Measurements from ENCODE around the gene AQP3. TPM values are rescaled to one million over a fixed set of nuclear protein-coding genes. Genes with fewer than 3 reads are reported as not detected.
A peak's percentile ranks its signal among the peaks of the same experiment; 100 is the strongest.
"Not testable (repeated sequence)": the region's sequence is repeated elsewhere in the genome, so short reads cannot be mapped to it uniquely, and the experiment has no call there.

The AQP3 gene
- total RNA-seq (100 to 1,000 TPM in 1 of 2 experiments, 10 to 100 TPM in 1; 99.8 to 106 TPM), total RNA-seq (2.1 to 250 (median 94.1) reads per million in 172 experiments)
- 186 TPM for polyA plus RNA-seq (2013, experiment 1 of 2)
- 179 TPM for polyA plus RNA-seq (2013, experiment 2 of 2)

GRCh38 chr9:33446946-33447798, at the start of gene AQP3:
TSS of gene AQP3 (minus strand) at chr9:33447593. CDS start at chr9:33447530, 63 bp downstream.
- peaks cover 52% of the 10 kb centered on the region for H3K4me1 Mint-ChIP-seq (ENCODE audit: low read depth)
- no peaks in the 10 kb centered on the region for H3K9me3 Mint-ChIP-seq
- H3K27ac ChIP-seq (ENCODE audit: low read depth in 1 of 2, low read length in 2 of 2) = peak within 1 kb of the TSS; percentile 83 to 91
- TF ChIP-seq, protein P1, sequence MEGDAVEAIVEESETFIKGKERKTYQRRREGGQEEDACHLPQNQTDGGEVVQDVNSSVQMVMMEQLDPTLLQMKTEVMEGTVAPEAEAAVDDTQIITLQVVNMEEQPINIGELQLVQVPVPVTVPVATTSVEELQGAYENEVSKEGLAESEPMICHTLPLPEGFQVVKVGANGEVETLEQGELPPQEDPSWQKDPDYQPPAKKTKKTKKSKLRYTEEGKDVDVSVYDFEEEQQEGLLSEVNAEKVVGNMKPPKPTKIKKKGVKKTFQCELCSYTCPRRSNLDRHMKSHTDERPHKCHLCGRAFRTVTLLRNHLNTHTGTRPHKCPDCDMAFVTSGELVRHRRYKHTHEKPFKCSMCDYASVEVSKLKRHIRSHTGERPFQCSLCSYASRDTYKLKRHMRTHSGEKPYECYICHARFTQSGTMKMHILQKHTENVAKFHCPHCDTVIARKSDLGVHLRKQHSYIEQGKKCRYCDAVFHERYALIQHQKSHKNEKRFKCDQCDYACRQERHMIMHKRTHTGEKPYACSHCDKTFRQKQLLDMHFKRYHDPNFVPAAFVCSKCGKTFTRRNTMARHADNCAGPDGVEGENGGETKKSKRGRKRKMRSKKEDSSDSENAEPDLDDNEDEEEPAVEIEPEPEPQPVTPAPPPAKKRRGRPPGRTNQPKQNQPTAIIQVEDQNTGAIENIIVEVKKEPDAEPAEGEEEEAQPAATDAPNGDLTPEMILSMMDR (IDR thresholded peaks at IDR 0.05) = peak; percentile 53
- H3K36me3 Mint-ChIP-seq (ENCODE audit: low read depth) = peaks cover 52% of the 10 kb centered on the region
- H3K27ac Mint-ChIP-seq = peak within 1 kb of the TSS; percentile 99
- no peaks in the 10 kb centered on the region for H3K27me3 ChIP-seq (ENCODE audit: control insufficient read depth in 1 of 2, insufficient read depth in 2 of 2, low read length in 2 of 2)
- H3K4me3 ChIP-seq (ENCODE audit: low read length) = peak within 1 kb of the TSS; percentile 90
- H3K9me3 ChIP-seq (ENCODE audit: control insufficient read depth in 1 of 2, insufficient read depth in 1 of 2, low read length in 2 of 2) = no peaks in the 10 kb centered on the region
- H3K4me3 Mint-ChIP-seq = peak within 1 kb of the TSS; percentile 97
- H3K4me1 ChIP-seq (ENCODE audit: insufficient read depth, low read length) = peaks cover 69% of the 10 kb centered on the region
- CTCF ChIA-PET = interaction anchor here (1.0 to 4.3 kb wide), 9 partner anchors 9 to 72 kb away, joined by 3 to 40 read pairs (median 6); partner anchors contain the start of gene NOL6
- no peaks in the 10 kb centered on the region for H3K27me3 Mint-ChIP-seq
- ATAC-seq (ENCODE audit: poor library complexity) (peak; percentile 51), DNase-seq (peak; percentile 63 to 89 (median 75))
- POLR2A ChIA-PET = interaction anchor here (0.8 to 8.1 kb wide), 14 partner anchors 9 to 183 kb away, joined by 3 to 98 read pairs (median 14); partner anchors contain the start of genes BAG1, CHMP5, NFX1 and NOL6
- H3K36me3 ChIP-seq (ENCODE audit: insufficient read depth, low read length) = peaks cover 33% of the 10 kb centered on the region
- intact Hi-C loops (cut with DNase I, micrococcal nuclease) = loop anchor here (1.0 to 2.0 kb wide), 5 partner anchors 11 to 157 kb away; partner anchors contain the start of gene NFX1 (in 1 of the 2)

DNA sequence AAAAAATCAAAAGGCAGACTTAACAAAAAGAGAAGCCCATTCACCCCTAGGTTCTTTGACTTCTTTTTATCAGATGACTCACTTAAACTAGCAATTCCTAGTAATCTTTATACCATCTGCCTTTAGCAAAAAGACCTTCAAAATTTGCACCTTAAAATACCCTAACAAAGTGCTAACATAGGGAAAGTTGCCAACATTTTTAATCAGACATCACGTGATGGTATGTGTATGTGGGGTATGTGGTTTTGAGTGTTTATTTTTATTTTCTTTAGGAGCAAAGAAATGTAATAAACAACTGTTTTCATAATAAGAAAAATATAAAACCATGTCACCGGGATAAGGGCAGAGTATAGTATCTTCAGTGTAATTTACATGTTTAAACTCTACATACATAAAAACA, 46.4 kb upstream of the AQP3 start:
- CTCF ChIA-PET; POLR2A ChIA-PET; H3K36me3 ChIP-seq (ENCODE audit: insufficient read depth, low read length); H3K36me3 Mint-ChIP-seq (ENCODE audit: low read depth); ATAC-seq (ENCODE audit: poor library complexity); H3K4me1 ChIP-seq (ENCODE audit: insufficient read depth, low read length); H3K9me3 ChIP-seq (ENCODE audit: control insufficient read depth in 1 of 2, insufficient read depth in 1 of 2, low read length in 2 of 2); intact Hi-C loops (cut with DNase I, micrococcal nuclease); H3K4me3 ChIP-seq (ENCODE audit: low read length); H3K4me1 Mint-ChIP-seq (ENCODE audit: low read depth); H3K27me3 ChIP-seq (ENCODE audit: control insufficient read depth in 1 of 2, insufficient read depth in 2 of 2, low read length in 2 of 2); DNase-seq; H3K4me3 Mint-ChIP-seq; H3K9me3 Mint-ChIP-seq; H3K27me3 Mint-ChIP-seq; H3K27ac Mint-ChIP-seq; H3K27ac ChIP-seq (ENCODE audit: low read depth in 1 of 2, low read length in 2 of 2): not testable (repeated sequence)

DNA sequence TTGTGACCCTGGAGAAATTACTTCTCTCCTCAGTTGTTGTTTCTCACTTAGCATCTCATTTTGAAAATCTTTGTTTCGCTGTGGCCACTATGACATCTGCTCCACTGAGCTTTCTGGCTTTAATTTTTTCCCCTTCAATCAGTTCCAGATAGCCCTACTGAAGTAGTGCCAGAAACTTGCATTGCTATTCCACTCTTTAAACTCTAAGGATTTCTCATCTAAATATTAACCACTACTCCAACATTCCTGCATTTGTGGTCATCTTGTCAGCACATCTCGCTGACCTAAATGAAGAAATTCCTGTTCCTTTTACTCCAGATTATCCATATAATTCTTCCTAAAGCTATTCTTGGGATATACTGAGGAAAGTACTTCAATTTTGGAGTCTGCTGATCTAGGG, 41.7 kb upstream of the AQP3 start:
- H3K4me1 ChIP-seq (ENCODE audit: insufficient read depth, low read length) = no peaks in the 10 kb centered on the region
- no peak overlapping the region for H3K27ac ChIP-seq (ENCODE audit: low read depth in 1 of 2, low read length in 2 of 2)
- Mint-ChIP-seq H3K27me3 (peaks cover 6% of the 10 kb centered on the region), H3K36me3 (ENCODE audit: low read depth) (no peaks in the 10 kb centered on the region), H3K9me3 (no peaks in the 10 kb centered on the region), H3K4me3 (no peak overlapping the region), H3K4me1 (ENCODE audit: low read depth) (no peaks in the 10 kb centered on the region), H3K27ac (no peak overlapping the region)
- ChIA-PET CTCF (no interaction called here), POLR2A (no interaction called here)
- no peaks in the 10 kb centered on the region for H3K36me3 ChIP-seq (ENCODE audit: insufficient read depth, low read length)
- intact Hi-C loops (cut with DNase I, micrococcal nuclease) = no loop called here
- TF ChIP-seq, protein P1 (IDR thresholded peaks at IDR 0.05) = no peak
- H3K27me3 ChIP-seq (ENCODE audit: control insufficient read depth in 1 of 2, insufficient read depth in 2 of 2, low read length in 2 of 2) = no peaks in the 10 kb centered on the region
- H3K9me3 ChIP-seq (ENCODE audit: control insufficient read depth in 1 of 2, insufficient read depth in 1 of 2, low read length in 2 of 2) = no peaks in the 10 kb centered on the region
- DNase-seq (no peak), ATAC-seq (ENCODE audit: poor library complexity) (no peak)
- H3K4me3 ChIP-seq (ENCODE audit: low read length) = no peak overlapping the region

- H3K9me3 Mint-ChIP-seq; POLR2A ChIA-PET; H3K27ac ChIP-seq (ENCODE audit: low read depth in 1 of 2, low read length in 2 of 2); H3K27ac Mint-ChIP-seq; H3K27me3 ChIP-seq (ENCODE audit: control insufficient read depth in 1 of 2, insufficient read depth in 2 of 2, low read length in 2 of 2); H3K36me3 ChIP-seq (ENCODE audit: insufficient read depth, low read length); ATAC-seq (ENCODE audit: poor library complexity); H3K4me3 Mint-ChIP-seq; H3K4me3 ChIP-seq (ENCODE audit: low read length); H3K27me3 Mint-ChIP-seq; DNase-seq; H3K4me1 ChIP-seq (ENCODE audit: insufficient read depth, low read length); intact Hi-C loops (cut with DNase I, micrococcal nuclease); CTCF ChIA-PET; H3K4me1 Mint-ChIP-seq (ENCODE audit: low read depth); H3K36me3 Mint-ChIP-seq (ENCODE audit: low read depth); H3K9me3 ChIP-seq (ENCODE audit: control insufficient read depth in 1 of 2, insufficient read depth in 1 of 2, low read length in 2 of 2): not testable (repeated sequence)
Observed at GRCh38 chr9:33485312-33485711, 37.9 kb upstream of the AQP3 start.
